Gastrocnemius medialis (tissue), 4 donors: ENCODE measurements around the gene KIR3DL3.

Experiments
- CTCF ChIP-seq, 5 experiments: fragments of 450-650 bp in 3 of 5; fragments of 200-600 bp in 2 of 5; sonication (generic) in 2 of 5; IDR thresholded peaks in 4 of 5; conservative IDR thresholded peaks in 1 of 5; 1 replicate in 4 of 5; 2 replicates in 1 of 5; pipeline ENCODE4 v1.5.1; 2016 to 2019; ENCODE audit warnings: antibody characterized with exemption in 5 of 5, mild to moderate bottlenecking in 3 of 5, moderate library complexity in 3 of 5
- POLR2A ChIP-seq, 2 donors: fragments of 450-650 bp; IDR thresholded peaks; one replicate each; pipeline ENCODE4 v1.6.1; 2017; ENCODE audit warnings: antibody characterized with exemption in 2 of 2, mild to moderate bottlenecking in 2 of 2, moderate library complexity in 2 of 2

GRCh38 chr19:54709212-54709948 is 14.9 kb upstream of the KIR3DL3 start:
- no peak for TF ChIP-seq CTCF (IDR thresholded peaks at IDR 0.05 in 4 of 5, conservative IDR thresholded peaks at IDR 0.05 in 1 of 5)
- no peak for TF ChIP-seq POLR2A (IDR thresholded peaks at IDR 0.05)
